ACHN (cell line): Measurements from ENCODE around the gene LCN10.
"Not testable (repeated sequence)": the region's sequence is repeated elsewhere in the genome, so short reads cannot be mapped to it uniquely, and the experiment has no call there.

Source experiments
- DNase-seq: peaks from one replicate; pipeline ENCODE4 v3.0.0-alpha.2; 2015
- in situ Hi-C: cut with HindIII; loops from 2 replicates; pipeline ENCODE4 v1.10.0; 2017; ENCODE audit warnings: low sequenced_read_pairs, low pct_ligation_motif_present, low pct_unique_long_range_greater_than_20kb

Gene LCN10

DNA sequence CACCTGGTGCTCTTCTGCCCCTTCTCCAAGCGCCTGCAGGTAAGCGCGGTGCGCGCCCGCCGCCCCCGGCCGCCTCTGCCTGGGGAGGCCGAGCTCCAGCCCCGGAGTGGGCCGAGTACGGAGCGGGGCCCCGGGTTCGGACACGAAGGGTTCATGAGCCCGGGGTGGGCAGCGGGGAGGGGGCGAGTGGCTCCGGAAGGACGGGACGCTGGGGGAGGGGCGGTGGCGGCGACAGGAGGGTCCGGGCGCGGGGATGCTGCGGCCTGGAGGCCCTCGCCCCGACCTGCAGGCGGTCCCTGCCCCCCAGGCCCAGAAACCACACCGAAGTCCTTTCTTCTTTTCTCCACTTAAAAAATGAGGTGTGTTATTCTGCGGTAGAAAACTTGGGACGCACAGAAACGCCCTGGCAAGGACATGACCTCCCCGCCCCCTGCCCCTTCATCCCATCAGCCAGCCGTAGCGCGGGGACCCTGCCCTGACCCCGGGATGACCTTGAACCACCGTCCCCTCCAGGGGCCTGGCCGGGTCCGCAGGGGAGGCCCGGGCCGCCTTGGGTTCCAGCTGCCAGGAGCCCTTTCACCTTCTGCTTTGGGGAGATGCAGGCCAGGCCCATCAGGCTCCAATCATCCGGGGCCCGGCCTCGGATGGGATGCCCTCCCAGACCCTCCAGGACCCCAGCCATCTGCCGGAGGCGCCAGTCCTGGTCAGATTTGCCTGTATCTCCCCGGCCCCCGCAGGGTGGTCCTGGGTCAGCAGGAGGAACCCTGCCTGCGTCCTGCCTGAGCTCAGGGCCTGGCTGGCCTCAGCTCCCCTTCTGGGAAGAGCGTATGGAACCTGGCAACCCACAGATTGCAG, 29.8 kb downstream of the LCN10 start:
- no peak for DNase-seq
- in situ Hi-C loops, result no loop called here

DNA sequence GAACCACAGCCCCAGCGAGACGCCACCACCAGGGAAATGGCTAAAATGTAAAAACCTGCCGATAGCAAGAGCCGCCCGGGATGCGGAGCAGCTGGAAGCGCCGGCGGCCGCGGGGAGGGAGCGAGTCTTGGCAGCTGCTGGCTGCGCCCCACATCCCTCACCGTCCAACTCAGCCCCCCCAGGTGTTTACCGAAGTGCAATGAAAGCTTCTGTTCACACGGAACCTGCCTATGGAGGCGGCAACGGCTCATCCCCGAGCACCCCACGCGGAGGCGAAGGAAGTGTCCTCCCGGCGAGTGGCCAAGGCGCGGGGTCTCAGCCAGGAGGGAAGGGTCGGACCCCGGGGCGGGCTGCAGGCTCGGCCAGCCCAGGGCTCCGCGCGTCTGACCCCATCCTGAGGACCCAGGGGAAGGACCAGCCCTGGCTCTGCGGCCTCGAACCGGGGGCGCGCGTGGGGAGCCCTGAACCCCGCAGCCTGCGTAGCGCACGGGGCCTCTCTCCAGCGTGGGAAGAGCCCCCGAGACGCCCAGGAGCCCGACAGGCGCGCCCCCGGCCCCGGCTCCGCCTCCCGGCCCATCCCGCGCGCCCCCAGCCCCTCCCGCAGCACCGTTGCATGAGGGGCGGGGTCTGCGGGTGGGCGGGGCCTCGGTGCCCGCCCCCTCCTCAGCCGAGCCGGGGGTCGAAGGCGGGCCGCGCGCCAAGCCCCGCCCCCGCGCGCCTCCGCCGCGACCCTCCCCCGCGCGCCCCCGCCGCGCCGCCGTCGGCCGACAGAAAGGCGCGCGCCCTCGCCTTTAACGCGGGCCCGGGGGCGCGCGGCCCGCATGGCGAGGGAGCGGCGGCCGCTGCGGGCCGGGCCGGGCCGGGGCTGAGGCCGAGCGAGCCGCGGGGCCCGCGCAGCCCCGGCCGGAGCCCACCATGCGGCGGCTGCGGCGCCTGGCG, 30.7 kb downstream of the LCN10 start, which contains the start of gene DIPK1B:
Gene DIPK1B, plus strand, starts transcription at position 822 of the 939 bp plus-strand sequence. Its CDS starts 94 bp downstream, at position 916.
- DNase-seq, result no peak
- in situ Hi-C loops, result no loop called here

DNA sequence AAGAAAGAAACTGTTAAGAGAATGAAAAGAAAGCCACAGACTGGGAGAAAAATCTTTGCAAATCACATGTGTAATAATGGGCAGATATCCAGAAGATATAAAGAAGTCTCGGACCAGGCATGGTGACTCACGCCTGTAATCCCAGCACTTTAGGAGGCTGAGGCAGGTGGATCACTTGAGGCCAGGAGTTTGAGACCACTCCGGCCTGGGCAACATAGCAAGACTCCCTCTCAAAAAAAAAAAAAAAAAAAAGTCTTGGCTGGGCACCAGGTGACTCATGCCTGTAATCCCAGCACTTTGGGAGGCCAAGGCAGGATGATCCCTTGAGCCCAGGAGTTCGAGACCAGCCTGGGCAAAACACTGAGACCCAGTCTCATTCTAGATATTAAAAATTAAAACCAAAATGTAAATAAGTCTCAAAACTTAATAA, 31.5 kb downstream of the LCN10 start:
- in situ Hi-C loops, result not testable (repeated sequence)
- peak; percentile 33 for DNase-seq

DNA sequence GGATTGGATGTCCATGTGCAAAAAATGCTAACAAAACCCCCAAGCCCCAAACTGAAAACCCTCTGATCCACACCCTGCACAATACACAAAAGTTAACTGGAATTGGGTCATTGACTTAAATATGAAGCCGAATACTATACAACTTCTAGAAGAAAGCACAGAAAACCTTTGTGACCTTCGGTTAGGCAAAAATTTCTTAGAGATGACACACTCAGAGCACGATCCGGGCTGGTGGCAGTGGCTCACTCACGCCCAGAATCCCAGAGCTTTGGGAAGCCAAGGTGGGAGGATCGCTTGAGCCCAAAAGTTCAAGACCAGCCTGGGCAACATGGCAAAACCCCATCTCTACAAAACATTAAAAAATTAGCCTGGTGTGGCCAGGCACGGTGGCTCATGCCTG, 32.2 kb downstream of the LCN10 start:
- in situ Hi-C loops, result no loop called here
- DNase-seq, result peak; percentile 31

DNA sequence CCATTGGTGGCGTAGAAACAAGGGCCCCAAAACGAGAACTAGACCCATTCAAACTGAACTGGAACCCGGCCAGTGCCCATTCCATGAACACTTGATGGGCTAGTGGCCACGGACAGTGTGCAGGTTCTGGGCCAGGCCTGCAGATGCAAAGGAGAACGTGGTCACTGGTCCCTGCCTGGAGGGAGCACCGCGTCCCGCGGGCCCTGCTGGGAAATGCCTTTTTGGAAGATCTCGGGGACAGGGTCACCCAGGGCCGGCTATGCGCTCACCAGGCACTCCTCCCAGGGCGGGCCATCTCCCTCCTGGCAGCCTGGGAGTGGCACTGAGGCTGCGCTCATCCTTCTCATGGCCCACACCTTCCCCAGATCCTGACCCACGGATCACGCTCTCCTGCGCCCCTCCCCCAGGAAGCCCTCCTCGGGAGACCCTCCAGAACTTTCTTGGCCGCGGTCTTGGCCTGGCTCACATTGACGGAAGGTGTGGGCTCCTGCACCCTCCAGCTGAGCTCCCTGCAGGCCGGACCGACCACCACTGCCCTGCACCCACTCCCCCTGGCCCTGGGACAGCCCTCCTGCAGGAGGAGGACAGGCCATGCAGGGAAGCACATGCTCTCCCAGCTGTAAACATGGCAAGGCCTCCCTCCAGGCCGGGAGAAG, 33.2 kb downstream of the LCN10 start:
- in situ Hi-C loops, result no loop called here
- no peak for DNase-seq

DNA sequence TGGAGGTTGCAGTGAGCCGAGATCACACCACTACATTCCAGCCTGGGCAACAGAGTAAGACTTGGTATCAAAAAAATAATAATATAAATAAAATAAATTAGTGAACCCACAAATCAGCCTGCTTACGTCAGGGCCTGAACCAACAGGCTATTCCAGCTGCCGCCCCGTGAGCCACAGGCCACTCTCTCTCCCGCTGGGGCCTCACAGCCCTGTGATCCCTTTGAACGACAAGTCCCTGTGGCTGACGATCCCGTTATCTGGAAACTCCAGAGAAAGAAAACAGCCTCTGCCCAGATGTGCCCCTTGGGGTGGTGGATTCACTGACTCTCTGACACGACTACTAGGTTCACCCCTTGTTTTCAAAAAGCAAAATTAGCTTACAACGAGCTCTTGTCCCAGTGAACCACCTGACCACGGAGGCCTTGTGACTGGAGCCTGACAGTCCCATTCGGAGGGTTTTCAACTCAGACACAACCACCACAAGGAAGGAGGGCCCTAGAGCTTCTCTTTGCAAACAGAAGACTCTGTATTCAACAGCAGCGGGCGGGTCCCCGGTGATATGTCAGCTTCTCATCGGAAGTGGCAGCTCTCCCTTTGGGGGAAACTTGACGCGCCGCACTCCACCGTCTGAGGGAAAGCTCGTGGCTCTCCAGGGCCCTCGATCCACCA, 34.8 kb downstream of the LCN10 start:
- in situ Hi-C loops, result no loop called here
- no peak for DNase-seq

DNA sequence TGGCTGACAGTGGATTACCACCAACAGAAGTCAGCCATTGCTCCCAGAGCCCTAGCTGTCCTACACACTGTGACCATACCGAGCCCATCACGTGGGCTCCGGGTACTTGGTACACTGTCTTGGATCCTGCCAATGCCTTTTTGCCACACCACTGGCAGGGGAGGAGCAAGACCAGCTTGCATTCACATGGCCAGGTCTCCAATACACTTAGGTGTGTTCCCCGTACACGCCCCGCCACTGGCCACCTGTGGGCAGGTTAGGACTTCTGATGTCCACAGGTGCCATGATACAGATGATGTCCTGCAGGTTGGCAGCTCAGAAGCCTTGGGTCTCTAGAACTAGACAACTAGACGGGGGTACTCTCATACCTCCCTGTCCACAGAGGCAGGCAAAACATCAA, 35.7 kb downstream of the LCN10 start:
- DNase-seq, result no peak
- in situ Hi-C loops, result no loop called here

DNA sequence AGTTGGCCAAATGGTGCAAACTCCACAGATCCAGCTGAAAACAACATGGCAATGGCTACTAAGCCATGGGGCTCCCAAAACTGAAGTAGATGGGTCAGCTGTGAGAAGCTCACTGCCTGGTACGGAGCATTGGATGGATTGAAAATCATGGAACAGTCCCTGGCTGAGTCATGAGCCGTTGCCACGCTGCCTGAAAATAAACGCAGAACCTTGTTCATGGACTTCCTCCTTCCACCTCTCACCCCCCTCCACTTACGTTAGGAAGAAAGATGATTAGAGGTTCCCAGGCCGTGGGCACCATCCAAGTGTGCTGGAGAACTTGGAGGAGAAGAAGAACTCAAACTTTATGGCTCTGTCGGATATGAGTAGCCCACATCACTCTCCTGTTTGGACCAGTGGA, 37.2 kb downstream of the LCN10 start:
- DNase-seq, result no peak

DNA sequence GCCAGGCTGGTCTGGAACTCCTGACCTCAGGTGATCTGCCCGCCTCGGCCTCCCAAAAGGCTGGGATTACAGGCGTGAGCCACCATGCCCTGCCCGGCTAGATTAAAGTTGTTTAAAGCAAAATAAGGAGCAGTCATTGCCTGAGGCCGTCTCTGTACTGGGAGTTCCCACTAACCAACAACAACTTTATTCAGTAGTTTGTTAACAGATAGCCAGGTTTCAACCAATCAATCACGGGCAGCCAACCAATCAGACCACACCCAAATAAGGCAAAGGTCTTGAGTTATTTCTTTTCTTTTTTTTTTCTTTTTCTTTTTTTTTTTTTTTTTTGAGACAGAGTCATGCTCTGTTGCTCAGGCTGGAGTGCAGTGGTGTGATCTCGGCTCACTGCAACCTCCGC, 38.0 kb downstream of the LCN10 start:
- DNase-seq, in situ Hi-C loops: not testable (repeated sequence)

More for the DNA sequence above, 37.2 kb downstream of the LCN10 start:
- in situ Hi-C loops, result no loop called here

DNA sequence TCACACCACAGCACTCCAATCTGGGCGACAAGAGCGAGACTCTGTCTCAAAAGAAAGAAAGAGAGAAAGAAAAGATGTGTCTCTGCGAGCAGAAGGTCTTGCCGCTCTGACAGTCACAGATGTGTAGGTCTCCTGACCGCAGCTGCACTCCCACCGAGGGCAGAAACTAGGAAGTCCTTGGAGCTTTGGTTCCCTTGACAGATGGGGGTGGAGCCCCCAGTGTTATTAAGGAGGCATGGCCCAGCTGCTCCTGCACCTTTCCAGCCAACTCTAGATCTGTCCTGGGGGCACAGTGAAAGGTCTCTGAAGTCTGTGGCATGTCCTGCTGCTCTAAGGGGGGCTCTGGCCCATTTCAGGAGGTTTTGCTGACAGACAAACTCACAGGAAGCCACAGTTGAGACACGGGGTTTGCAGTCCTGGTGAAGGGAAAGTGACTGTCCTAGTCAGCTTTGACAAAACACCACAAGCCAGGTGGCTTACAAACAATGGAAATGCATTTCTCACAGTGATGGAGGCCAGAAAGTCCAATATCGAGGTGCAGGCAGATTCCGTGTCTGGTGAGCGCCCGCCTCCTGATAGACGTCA, 39.4 kb downstream of the LCN10 start:
- no peak for DNase-seq
- in situ Hi-C loops, result no loop called here

DNA sequence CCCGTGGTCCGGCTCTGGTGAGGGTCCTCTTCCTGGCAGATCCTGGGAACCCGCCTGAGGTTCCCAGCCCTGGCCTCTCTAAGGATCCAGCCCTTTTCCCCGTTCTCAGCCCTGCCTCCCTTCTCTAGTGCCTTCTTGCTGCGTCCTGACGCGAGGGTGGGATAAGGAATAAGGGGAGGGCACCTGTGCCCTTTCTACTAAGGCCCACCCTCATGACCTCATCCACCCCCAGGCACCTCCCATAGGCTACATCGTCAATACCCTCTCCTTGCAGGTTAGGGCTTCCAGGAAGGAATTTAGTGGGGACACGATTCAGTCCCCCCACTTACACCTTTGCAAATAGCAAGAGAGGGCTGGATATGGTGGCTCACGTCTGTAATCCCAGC, 41.1 kb downstream of the LCN10 start:
- in situ Hi-C loops, result no loop called here
- no peak for DNase-seq

DNA sequence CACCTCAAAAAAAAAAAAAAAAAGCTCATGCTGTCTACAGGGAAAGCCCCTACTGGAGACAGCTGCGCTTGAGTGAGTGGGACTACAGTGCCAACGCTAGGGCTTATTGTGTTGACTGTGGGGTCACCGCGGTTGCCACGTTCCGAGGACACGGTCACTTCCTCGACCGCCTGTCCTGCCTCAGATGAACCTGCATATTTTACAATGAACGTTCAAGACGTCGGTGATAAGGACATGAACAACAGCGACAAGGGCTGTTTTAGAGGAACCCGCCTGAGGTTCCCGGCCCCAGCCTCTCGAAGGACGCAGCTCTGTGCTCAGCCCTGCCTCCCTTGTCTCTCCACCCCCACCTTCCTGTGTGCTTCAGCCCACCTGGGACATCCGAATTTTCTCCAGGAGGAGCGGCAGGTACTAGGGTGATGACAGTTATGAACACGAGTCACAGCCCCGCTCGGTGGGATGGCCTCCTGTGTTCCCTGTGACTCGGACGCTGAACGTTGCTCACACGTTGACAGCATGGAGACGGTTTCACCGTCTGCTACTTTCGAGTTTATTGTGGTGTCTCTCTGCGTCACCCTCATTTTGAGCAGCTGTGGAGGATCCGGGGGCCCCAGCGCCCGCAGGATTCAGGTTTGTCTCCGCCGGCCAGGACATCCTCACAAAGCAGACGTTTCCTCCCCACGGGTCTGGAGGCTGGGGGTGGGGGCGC, 41.6 kb downstream of the LCN10 start:
- no peak for DNase-seq

DNA sequence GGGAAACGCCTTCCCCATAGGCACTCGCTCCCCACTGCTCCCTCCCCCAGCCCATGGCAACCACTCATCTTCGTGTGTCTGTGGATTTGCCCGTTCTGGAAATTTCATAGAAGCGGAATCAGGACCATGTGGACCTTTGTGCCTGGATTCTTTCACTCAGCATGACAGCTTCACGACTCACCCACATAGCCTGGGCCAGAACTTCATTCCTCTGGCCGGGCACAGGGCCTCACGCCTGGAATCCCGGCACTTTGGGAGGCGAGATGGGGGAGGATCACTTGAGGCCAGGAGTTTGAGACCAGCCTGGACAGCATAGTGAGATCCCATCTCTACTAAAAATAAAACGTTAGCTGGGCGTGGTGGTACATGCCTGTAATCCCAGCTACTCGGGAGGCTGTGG, 42.4 kb downstream of the LCN10 start:
- DNase-seq, result no peak
- in situ Hi-C loops, result no loop called here

More for the DNA sequence above, 41.6 kb downstream of the LCN10 start:
- in situ Hi-C loops, result no loop called here

DNA sequence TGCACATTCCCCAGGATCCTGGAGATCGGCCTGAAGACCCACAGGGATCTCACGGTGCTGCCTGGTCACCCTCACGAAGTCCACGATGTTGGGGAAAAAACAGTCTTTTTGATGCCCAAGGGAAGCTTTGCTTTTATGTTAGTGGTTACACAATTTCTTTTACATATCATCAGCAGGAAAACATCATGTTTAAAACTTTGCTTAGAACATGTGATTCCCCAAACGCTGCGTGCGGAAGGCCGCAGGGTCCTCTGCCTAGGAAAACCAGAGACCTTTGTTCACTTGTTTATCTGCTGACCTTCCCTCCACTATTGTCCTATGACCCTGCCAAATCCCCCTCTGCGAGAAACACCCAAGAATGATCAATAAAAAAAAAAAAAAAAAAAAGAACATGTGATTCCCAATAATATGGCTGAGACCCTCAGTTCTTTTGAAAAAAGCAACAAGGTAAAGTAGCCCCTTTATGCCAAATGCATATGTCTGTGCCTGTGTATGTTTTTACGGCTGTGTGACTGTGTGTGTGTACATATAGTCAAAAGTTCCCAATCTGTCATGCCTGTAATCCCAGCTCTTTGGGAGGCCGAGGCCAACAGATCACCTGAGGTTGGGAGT, 44.0 kb downstream of the LCN10 start:
- in situ Hi-C loops, result no loop called here
- no peak for DNase-seq

DNA sequence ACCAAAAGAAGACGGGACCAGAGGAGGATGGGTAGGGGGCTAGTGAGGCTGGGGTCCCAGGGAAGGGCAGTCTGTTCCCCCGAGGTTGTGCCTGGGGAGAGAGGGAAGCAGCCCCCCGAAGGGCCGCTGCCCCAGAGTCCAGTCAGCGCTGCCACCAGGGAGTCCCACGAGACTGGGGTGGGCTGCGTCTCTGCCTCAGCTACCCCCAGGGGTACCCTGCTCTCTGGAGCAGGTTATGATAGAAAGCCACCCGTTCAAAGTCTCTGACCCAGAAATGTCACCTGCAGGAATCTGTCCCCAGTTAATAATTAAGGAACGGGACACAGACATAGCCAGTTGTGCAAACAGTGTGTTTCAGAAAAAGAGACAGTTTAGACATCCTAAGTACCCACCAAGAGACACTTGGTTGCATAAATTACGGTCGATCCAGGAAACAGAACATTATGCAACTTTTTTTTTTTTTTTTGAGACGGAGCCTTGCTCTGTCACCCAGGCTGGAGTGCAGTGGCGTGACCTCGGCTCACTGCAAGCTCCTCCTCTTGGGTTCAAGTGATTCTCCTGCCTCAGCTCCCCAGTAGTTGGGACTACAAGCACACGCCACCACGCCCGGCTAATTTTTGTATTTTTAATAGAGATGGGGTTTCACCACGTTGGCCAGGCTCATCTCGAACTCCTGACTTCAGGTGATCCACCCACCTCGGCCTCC, 44.8 kb downstream of the LCN10 start:
- in situ Hi-C loops, result no loop called here
- no peak for DNase-seq

DNA sequence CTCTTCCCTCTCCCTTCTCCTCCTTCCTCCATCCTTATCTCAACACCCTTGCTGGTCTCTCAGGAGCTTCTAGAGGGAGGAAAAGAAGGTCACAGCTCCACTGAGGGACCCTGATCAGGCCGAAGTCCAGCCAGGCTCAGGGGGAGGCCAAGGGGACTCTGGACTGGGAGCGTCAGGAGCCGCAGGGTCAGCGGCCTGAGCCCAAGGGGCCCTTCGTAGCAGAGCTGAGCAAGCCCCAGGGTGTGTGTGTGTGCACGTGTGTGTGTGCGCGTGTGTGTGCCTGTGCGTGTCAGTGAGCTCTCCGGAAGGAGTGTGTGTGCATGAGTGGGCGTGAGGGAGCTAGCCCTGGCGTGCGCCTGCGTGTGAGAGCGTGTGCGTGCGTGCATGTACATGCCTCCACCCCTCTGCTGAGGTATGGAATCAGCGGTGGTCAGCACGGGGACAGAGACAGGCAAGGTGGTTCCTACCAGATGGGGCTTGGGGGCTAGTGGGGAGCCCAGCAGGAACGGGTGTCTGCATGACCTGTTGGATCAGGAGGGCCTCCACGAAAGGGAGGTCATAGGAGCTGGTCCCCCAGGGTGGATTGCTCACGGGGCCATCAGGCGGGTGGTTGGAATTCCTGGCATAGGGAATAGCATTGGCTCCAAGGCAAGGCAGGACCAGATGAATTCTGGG, 45.5 kb downstream of the LCN10 start:
- peak; percentile 19 for DNase-seq
- in situ Hi-C loops, result no loop called here
